HG03469 (cell line): Measurements from ENCODE around the gene TSPAN33.
"Not testable (repeated sequence)": the region's sequence is repeated elsewhere in the genome, so short reads cannot be mapped to it uniquely, and the experiment has no call there.

Source experiments
- ATAC-seq: cut with Tn5 transposase; IDR thresholded peaks from one replicate; pipeline ENCODE4 v1.9.1; 2021; ENCODE audit warnings: mild to moderate bottlenecking, moderate library complexity, moderate number of reproducible peaks; ENCODE audit not compliant: unreplicated experiment

The TSPAN33 gene

GRCh38 chr7:129205126-129205818, 60.8 kb downstream of the TSPAN33 start:
- no peak for ATAC-seq

- no peak for ATAC-seq
Measured at GRCh38 chr7:129205987-129206785, 61.7 kb downstream of the TSPAN33 start.

- ATAC-seq: no peak
Measured at GRCh38 chr7:129208667-129209066, 64.2 kb downstream of the TSPAN33 start.

GRCh38 chr7:129209067-129209926, 64.8 kb downstream of the TSPAN33 start:
- ATAC-seq: no peak

- ATAC-seq: no peak
Measured at GRCh38 chr7:129210256-129210988, 65.9 kb downstream of the TSPAN33 start.

GRCh38 chr7:129210989-129211312, 66.4 kb downstream of the TSPAN33 start:
- ATAC-seq: no peak

- ATAC-seq: no peak
Measured at GRCh38 chr7:129212126-129212525, 67.6 kb downstream of the TSPAN33 start.

GRCh38 chr7:129212596-129212995, 68.1 kb downstream of the TSPAN33 start:
- no peak for ATAC-seq

- no peak for ATAC-seq
Measured at GRCh38 chr7:129213828-129214227, 69.3 kb downstream of the TSPAN33 start.

- ATAC-seq: not testable (repeated sequence)
Measured at GRCh38 chr7:129215691-129216090, 71.2 kb downstream of the TSPAN33 start.

GRCh38 chr7:129216101-129216715, 71.7 kb downstream of the TSPAN33 start:
- not testable (repeated sequence) for ATAC-seq

GRCh38 chr7:129216821-129217416, 72.4 kb downstream of the TSPAN33 start:
- ATAC-seq: not testable (repeated sequence)

- no peak for ATAC-seq
Measured at GRCh38 chr7:129218514-129219062, 74.1 kb downstream of the TSPAN33 start.

- not testable (repeated sequence) for ATAC-seq
Measured at GRCh38 chr7:129219166-129219565, 74.7 kb downstream of the TSPAN33 start.
